Suprapubic skin (tissue), 4 donors: ENCODE results near the gene PADI4. TPM values are rescaled to one million over a fixed set of nuclear protein-coding genes. Genes with fewer than 3 reads are reported as not detected.

Experiments used
- DNase-seq, 2 donors: peaks; one replicate each; pipeline ENCODE4 v3.0.0-alpha.2; 2019; ENCODE audit warnings: low spot score in 2 of 2
- H3K27ac ChIP-seq: fragments of 200-600 bp; sonication (generic); one replicate; pipeline ENCODE4 v1.5.1; 2019
- H3K27me3 ChIP-seq: fragments of 200-600 bp; sonication (generic); one replicate; pipeline ENCODE4 v1.5.1; 2019
- H3K36me3 ChIP-seq: fragments of 200-600 bp; sonication (generic); one replicate; pipeline ENCODE4 v1.5.1; 2019
- H3K4me1 ChIP-seq: fragments of 200-600 bp; sonication (generic); one replicate; pipeline ENCODE4 v1.5.1; 2019
- H3K4me3 ChIP-seq: fragments of 200-600 bp; sonication (generic); one replicate; pipeline ENCODE4 v1.5.1; 2019; ENCODE audit warnings: mild to moderate bottlenecking
- H3K9me3 ChIP-seq: fragments of 200-600 bp; sonication (generic); one replicate; pipeline ENCODE4 v1.5.1; 2019
- EP300 ChIP-seq: sonication (generic); formaldehyde crosslinking; IDR thresholded peaks from one replicate; pipeline ENCODE4 v1.6.1; 2017; ENCODE audit warnings: antibody characterized with exemption
- POLR2A ChIP-seq, 2 donors: fragments of 450-650 bp; IDR thresholded peaks; one replicate each; pipeline ENCODE4 v1.6.1; 2017; ENCODE audit warnings: antibody characterized with exemption in 2 of 2, mild to moderate bottlenecking in 2 of 2, moderate library complexity in 2 of 2
- POLR2AphosphoS5 ChIP-seq, 3 donors: sonication (generic); formaldehyde crosslinking; IDR thresholded peaks; one replicate each; pipeline ENCODE4 v1.6.1; 2017; ENCODE audit warnings: antibody characterized with exemption in 3 of 3
- WGBS: methylation state at CpG from one replicate; pipeline ENCODE4 v1.1.5; 2018; 5-methylcytosine and 5-hydroxymethylcytosine counted together
- total RNA-seq, 4 donors: library from RNA; depleted of rRNA; stranded (reverse); fragments of >200 nt; gene quantifications; one replicate each; pipeline ENCODE4 v1.1.0, GENCODE V29; 2016
- TF ChIP-seq, protein P1 (sequence below), 2 donors: fragments of 200-600 bp in 1 of 2; fragments of 450-650 bp in 1 of 2; sonication (generic) in 1 of 2; IDR thresholded peaks; one replicate each; pipeline ENCODE4 v1.5.1; 2016 to 2019; ENCODE audit warnings: antibody characterized with exemption in 2 of 2, mild to moderate bottlenecking in 1 of 2, moderate library complexity in 1 of 2

The PADI4 gene
- total RNA-seq, 4 donors from 2014 or later: 0.57 to 0.81 (median 0.73) TPM; not detected in 1

DNA sequence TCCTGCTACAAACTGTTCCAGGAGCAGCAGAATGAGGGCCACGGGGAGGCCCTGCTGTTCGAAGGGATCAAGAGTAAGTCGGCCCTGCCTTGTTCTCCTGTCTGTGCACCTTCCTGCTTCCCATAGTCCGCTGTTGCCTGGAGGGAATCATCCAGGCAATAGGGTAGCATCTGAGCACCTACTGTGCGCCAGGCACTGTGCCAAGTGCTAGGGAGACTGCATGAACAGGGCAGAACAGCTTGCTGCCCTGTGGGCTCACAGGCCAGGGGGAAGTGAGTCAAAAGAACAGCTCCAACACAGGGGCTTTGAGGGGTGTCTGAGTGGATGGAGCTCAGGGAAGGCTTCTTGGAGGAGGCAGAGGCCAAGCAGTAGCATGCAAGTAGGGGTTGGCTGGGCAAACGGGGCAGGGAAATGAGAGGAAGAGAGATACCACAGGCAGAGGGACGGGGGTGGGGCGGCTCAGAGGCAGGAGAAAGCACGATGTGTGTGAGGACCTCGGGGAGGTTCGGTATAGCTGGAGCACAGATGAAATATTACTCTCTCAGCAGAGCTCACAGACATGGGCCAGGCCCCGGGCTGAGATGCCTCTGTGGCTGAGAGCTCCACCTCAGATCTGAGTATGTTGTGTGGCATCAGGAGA, 48.5 kb downstream of the PADI4 start:
- H3K4me3 ChIP-seq: no peak overlapping the region
- WGBS: 47% methylated on average over 10 of the region's 12 CpGs

DNA sequence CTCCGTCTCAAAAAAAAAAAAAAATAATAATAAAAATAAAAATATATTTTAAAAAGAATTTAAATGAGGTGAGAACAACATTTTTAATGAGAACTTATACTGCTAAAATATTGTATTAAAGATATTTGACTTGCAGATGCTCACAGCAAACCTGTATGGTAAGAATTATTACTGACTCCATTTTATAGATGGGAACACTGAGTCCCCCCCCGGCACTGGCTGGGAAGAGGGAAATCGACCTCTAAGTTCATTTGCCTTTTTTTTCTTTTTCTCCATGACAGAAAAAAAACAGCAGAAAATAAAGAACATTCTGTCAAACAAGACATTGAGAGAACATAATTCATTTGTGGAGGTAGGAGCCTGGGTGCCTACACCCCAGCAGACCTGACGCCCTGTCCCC, 50.6 kb downstream of the PADI4 start:
- Histone ChIP-seq H3K4me3 (no peak overlapping the region), H3K27me3 (peaks cover 16% of the 10 kb centered on the region), H3K4me1 (no peaks in the 10 kb centered on the region), H3K27ac (no peak overlapping the region), H3K36me3 (no peaks in the 10 kb centered on the region), H3K9me3 (no peaks in the 10 kb centered on the region)
- DNase-seq: no peak
- 69% methylated on average over 4 of the region's 4 CpGs for WGBS
- no peak for TF ChIP-seq POLR2A (IDR thresholded peaks at IDR 0.05)

More for the DNA sequence above, 48.5 kb downstream of the PADI4 start:
- Histone ChIP-seq H3K9me3 (no peaks in the 10 kb centered on the region), H3K4me1 (no peaks in the 10 kb centered on the region), H3K27me3 (peaks cover 27% of the 10 kb centered on the region), H3K36me3 (no peaks in the 10 kb centered on the region), H3K27ac (no peak overlapping the region)
- no peak for DNase-seq
- no peak for TF ChIP-seq POLR2A (IDR thresholded peaks at IDR 0.05)
- TF ChIP-seq EP300: no peak

DNA sequence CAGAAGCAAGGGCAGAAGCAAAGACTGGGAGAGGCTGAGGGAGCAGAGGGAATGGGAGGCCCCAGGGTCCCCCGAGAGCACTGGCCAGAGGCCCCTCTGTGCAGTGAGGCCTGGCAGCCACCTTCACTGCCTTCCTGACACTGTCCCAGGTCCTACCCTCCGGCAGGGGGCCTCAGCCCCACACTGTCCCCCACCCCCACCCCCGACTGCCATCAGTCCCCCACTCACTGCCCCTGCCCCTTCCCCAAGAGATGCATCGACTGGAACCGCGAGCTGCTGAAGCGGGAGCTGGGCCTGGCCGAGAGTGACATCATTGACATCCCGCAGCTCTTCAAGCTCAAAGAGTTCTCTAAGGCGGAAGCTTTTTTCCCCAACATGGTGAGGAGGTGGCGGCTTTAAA, 51.0 kb downstream of the PADI4 start:
- WGBS: 52% methylated on average over 5 of the region's 11 CpGs

DNA sequence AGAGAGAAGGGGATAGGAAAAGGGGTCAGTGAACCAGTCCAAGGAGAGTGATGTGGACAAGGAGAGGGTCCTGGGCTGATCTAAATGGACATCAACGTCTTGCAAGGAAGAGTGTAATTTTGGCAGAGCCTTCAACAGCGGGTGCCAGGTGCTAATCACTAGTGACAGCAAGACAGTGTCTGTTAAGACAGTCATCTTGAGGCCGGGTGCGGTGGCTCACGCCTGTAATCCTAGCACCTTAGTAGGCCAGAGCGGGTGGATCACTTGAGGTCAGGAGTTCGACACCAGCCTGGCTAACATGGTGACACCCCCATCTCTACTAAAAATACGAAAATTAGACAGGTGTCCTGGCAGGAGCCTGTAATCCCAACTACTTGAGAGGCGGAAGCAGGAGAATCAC, 51.8 kb downstream of the PADI4 start:
- WGBS: 83% methylated on average over 9 of the region's 9 CpGs
- TF ChIP-seq EP300 (no peak), POLR2AphosphoS5 (IDR thresholded peaks at IDR 0.05) (no peak), POLR2A (IDR thresholded peaks at IDR 0.05) (no peak)
- TF ChIP-seq, protein P1, sequence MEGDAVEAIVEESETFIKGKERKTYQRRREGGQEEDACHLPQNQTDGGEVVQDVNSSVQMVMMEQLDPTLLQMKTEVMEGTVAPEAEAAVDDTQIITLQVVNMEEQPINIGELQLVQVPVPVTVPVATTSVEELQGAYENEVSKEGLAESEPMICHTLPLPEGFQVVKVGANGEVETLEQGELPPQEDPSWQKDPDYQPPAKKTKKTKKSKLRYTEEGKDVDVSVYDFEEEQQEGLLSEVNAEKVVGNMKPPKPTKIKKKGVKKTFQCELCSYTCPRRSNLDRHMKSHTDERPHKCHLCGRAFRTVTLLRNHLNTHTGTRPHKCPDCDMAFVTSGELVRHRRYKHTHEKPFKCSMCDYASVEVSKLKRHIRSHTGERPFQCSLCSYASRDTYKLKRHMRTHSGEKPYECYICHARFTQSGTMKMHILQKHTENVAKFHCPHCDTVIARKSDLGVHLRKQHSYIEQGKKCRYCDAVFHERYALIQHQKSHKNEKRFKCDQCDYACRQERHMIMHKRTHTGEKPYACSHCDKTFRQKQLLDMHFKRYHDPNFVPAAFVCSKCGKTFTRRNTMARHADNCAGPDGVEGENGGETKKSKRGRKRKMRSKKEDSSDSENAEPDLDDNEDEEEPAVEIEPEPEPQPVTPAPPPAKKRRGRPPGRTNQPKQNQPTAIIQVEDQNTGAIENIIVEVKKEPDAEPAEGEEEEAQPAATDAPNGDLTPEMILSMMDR (IDR thresholded peaks at IDR 0.05): no peak
- H3K27me3 ChIP-seq: peaks cover 18% of the 10 kb centered on the region

More for the DNA sequence above, 51.0 kb downstream of the PADI4 start:
- H3K27ac ChIP-seq: no peak overlapping the region
- H3K36me3 ChIP-seq: no peaks in the 10 kb centered on the region
- no peaks in the 10 kb centered on the region for H3K4me1 ChIP-seq
- no peak for DNase-seq
- no peaks in the 10 kb centered on the region for H3K9me3 ChIP-seq
- peaks cover 18% of the 10 kb centered on the region for H3K27me3 ChIP-seq
- no peak for TF ChIP-seq POLR2A (IDR thresholded peaks at IDR 0.05)
- TF ChIP-seq, protein P1 (IDR thresholded peaks at IDR 0.05): no peak
- TF ChIP-seq POLR2AphosphoS5 (IDR thresholded peaks at IDR 0.05): no peak
- TF ChIP-seq EP300: no peak
- H3K4me3 ChIP-seq: no peak overlapping the region

DNA sequence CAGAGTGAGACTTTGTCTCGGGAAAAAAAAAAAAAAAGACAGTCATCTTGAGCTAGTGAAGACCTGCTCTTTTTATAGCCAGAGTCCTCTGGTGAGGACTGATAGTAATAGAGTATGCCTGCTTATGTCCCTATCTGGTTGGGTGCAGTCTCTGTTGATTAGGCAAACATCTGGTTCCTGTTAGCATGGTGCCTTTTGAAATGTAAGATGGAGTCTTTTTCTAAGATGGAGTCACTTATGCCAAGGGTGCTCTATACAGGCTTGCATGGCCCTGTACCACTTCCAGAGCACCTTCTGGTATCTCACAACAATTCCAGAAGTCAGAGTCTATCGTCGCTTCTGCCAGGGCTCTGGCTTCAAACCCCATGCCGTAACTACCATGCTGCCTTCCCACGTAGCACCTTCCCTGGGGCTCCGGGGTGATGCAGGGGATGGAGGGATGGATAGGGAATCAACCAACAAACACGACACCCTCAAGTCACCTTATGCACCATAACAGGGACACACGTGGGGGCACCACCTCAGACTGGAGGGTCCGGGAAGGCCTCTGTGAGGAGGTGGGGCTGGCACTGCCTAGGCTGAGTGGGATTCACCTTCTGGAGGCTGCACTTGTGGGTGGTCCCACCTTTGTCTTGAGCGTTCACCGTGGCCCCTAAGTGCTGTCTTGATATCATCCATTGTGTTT, 52.4 kb downstream of the PADI4 start:
- H3K36me3 ChIP-seq: no peaks in the 10 kb centered on the region
- H3K4me1 ChIP-seq: no peaks in the 10 kb centered on the region
- H3K27ac ChIP-seq: no peak overlapping the region
- DNase-seq: no peak
- H3K4me3 ChIP-seq: no peak overlapping the region
- H3K9me3 ChIP-seq: no peaks in the 10 kb centered on the region
- 81% methylated on average over 11 of the region's 11 CpGs for WGBS
- TF ChIP-seq EP300 (no peak), POLR2A (IDR thresholded peaks at IDR 0.05) (no peak), POLR2AphosphoS5 (IDR thresholded peaks at IDR 0.05) (no peak)
- TF ChIP-seq, protein P1 (IDR thresholded peaks at IDR 0.05): no peak
- peaks cover 18% of the 10 kb centered on the region for H3K27me3 ChIP-seq

More for the DNA sequence above, 51.8 kb downstream of the PADI4 start:
- H3K27ac ChIP-seq: no peak overlapping the region
- no peaks in the 10 kb centered on the region for H3K4me1 ChIP-seq
- DNase-seq: no peak
- H3K9me3 ChIP-seq: no peaks in the 10 kb centered on the region
- H3K36me3 ChIP-seq: no peaks in the 10 kb centered on the region
- H3K4me3 ChIP-seq: no peak overlapping the region

DNA sequence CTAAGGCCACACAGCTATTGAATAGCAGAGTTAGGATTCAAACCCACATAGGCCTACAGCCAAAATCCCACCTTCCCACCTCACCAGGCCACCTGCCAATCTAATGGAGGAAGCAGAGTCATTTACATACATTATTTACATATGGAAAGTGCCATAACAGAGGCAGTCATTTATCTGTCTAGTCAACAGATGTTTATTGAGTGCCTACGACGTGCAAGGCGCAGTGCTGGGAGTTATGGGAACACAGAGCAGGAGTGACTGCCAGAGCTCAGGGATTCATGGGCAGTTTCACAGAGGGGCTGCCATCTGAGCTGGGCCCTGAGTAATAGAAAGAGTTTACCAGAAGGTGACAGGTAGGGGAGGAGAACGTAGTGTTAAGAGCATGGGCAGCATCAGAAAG, 53.7 kb downstream of the PADI4 start:
- H3K4me3 ChIP-seq: no peak overlapping the region
- peaks cover 12% of the 10 kb centered on the region for H3K27me3 ChIP-seq
- H3K4me1 ChIP-seq: no peaks in the 10 kb centered on the region
- DNase-seq: no peak
- no peak overlapping the region for H3K27ac ChIP-seq
- no peak for TF ChIP-seq EP300
- no peak for TF ChIP-seq POLR2AphosphoS5 (IDR thresholded peaks at IDR 0.05)
- no peak for TF ChIP-seq POLR2A (IDR thresholded peaks at IDR 0.05)
- TF ChIP-seq, protein P1 (IDR thresholded peaks at IDR 0.05): no peak
- 77% methylated on average over 4 of the region's 4 CpGs for WGBS
- H3K36me3 ChIP-seq: no peaks in the 10 kb centered on the region
- H3K9me3 ChIP-seq: no peaks in the 10 kb centered on the region
